ENCODE results near the gene LOXL3.

- TF ChIP-seq EZH2 (IDR thresholded peaks at IDR 0.05) (no peak), CTCF (IDR thresholded peaks at IDR 0.05) (peak; percentile 42), EZH2phosphoT487 (IDR thresholded peaks at IDR 0.05) (no peak)
These were observed 18.6 kb upstream of the LOXL3 start for GRCh38 chr2:74572178-74572925.
